ENCODE data around the gene NQO1.
"Not testable (repeated sequence)": the region's sequence is repeated elsewhere in the genome, so short reads cannot be mapped to it uniquely, and the experiment has no call there.

NQO1 gene

GRCh38 chr16:69745232-69745612 lies 18.9 kb upstream of the NQO1 start:
- TF ChIP-seq CTCF (IDR thresholded peaks at IDR 0.05; ENCODE audit: insufficient read depth, low read length, missing control alignments): no peak
- DNase-seq (ENCODE audit: low read depth, low spot score): no peak
- CTCF ChIA-PET: interaction anchor here (1.7 to 2.6 kb wide), 2 partner anchors 9 to 349 kb away, joined by 6 to 17 read pairs; partner anchors contain the start of gene NOB1
- no peak overlapping the region for H3K4me3 ChIP-seq (ENCODE audit: low read depth, low read length)
- POLR2A ChIA-PET: interaction anchor here (0.9 to 1.5 kb wide), 2 partner anchors 9 to 19 kb away, joined by 3 to 4 read pairs; partner anchors contain the start of genes NOB1 and NQO1

DNA sequence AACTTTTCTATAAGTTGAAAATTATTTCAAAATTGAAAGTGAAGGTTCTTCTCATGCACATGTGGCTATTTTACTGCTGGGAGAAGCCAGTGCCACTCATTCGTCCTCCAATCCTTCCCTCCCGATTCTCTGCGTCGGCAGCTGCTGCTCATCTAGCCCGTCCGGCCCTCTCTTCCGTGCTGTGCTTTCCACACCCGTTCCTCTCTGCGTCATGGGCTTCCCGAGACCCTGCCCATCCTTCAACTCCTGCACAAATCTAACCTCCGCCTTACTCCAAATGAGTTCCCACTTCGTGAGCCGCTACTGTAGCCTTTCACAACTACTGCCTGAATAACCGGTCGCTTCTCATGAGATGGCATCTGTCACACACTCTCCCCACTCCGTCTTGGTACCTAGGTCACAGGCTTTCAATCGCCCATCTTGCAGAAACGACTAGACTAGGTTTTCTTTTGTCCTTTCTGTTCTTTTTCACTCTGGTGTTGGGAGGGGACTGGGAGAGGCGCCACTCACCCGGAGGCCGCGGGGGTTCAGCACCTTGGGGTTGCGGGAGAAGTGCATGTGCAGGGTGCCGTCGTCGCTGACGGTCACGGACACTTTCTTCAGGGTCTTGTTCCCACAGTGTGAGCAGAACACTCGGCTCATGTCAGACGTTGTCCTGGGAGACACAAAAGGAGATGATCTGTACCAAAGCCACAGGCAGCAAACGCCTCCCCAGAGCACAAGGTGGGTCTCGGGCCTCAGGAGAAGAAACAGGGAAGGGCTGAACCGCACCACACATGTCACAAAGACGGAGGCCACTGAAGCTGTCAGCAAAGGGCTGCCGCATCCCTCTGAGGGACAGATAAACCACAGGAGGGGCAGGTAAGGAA lies 18.2 kb upstream of the NQO1 start:
- no peak for TF ChIP-seq CTCF (IDR thresholded peaks at IDR 0.05; ENCODE audit: insufficient read depth, low read length, missing control alignments)
- H3K4me3 ChIP-seq (ENCODE audit: low read depth, low read length): no peak overlapping the region
- DNase-seq (ENCODE audit: low read depth, low spot score): no peak
- CTCF ChIA-PET: interaction anchor here (1.7 to 2.6 kb wide), 2 partner anchors 10 to 348 kb away, joined by 6 to 17 read pairs; partner anchors contain the start of gene NOB1
- POLR2A ChIA-PET: interaction anchor here (1.5 kb wide), 1 partner anchor 10 kb away, joined by 4 read pairs; the partner anchor contains the start of gene NOB1

DNA sequence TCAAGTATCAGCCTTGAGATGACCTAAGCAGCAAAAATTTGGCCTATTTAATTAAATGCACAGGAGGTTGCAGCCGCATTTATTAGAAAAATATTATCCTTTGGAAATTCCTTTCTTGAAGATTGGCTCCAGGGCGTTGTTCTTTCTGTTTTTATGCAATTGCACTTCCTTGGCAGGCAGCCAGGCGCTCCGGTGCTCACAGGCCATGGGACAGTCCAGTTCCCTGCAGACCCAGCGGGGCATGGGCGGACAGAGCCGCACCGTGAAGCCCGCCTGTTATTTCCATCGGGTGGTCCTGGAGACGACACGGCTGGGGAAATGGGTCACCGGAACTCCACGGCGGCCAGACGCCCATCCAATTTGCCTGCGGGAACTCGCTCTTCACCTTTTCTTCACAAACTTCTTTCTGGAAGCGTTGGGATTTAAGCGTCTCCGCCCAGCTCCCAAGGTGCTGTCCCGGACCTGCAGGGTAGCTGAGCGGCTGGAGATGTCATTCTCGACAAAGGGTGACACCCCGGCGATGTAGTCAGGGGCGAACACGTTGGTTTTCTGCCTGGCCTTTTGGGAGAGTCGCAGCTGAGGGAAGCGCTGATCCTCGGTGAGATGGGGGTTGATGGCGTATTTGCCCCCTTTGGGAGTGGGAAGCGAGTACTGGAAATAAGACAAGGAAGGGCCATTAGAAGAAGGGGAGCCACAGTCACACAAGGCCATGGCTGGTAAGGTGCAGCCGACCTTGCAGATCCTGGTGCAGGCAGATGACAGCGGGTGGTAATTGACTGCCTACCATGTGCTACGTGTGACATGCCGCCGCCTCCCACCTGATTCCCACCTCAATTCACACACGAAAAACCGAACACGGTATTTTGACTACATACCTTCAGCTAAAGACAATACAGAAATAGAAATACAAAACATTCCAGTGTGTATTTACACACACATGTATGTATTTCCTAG lies 15.9 kb upstream of the NQO1 start:
- no peak for DNase-seq (ENCODE audit: low read depth, low spot score)
- TF ChIP-seq CTCF (IDR thresholded peaks at IDR 0.05; ENCODE audit: insufficient read depth, low read length, missing control alignments): no peak
- ChIA-PET POLR2A (interaction anchor here (1.2 kb wide), 1 partner anchor 16 kb away, joined by 3 read pairs; the partner anchor contains the start of gene NQO1), CTCF (interaction anchor here (0.8 to 4.8 kb wide), 3 partner anchors 11 to 33 kb away, joined by 3 to 52 read pairs (median 4); partner anchors contain the start of genes NOB1 and NQO1)
- H3K4me3 ChIP-seq (ENCODE audit: low read depth, low read length): no peak overlapping the region

GRCh38 chr16:69741519-69741918 lies 15.2 kb upstream of the NQO1 start:
- ChIA-PET POLR2A (interaction anchor here (0.8 to 1.2 kb wide), 2 partner anchors 14 to 16 kb away, joined by 3 read pairs; partner anchors contain the start of gene NQO1), CTCF (interaction anchor here (0.8 to 4.8 kb wide), 3 partner anchors 12 to 32 kb away, joined by 3 to 52 read pairs (median 4); partner anchors contain the start of genes NOB1 and NQO1)
- DNase-seq (ENCODE audit: low read depth, low spot score): no peak
- H3K4me3 ChIP-seq (ENCODE audit: low read depth, low read length): no peak overlapping the region
- TF ChIP-seq CTCF (IDR thresholded peaks at IDR 0.05; ENCODE audit: insufficient read depth, low read length, missing control alignments): no peak

DNA sequence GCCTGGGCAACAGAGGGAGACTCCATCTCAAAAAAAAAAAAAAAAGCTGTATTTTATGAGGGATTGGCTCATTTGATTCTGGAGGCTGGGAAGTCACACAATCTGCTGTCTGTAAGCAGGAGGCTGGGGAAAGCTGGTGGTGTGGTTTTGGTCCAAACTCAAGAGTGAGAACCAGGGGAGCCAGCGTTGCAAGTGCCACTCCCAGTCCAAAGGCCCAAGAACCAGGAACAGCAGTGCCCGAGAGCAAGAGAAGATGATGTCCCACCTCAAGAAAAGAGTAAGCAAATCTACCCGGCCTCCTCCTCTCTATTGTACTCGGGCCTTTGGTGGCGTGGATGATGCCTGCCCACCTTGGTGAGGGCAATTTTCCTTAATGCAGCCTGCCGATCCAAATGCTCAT lies 5.7 kb upstream of the NQO1 start:
- no peak for DNase-seq (ENCODE audit: low read depth, low spot score)
- H3K4me3 ChIP-seq (ENCODE audit: low read depth, low read length): no peak overlapping the region
- POLR2A ChIA-PET: no interaction called here
- no peak for TF ChIP-seq CTCF (IDR thresholded peaks at IDR 0.05; ENCODE audit: insufficient read depth, low read length, missing control alignments)
- CTCF ChIA-PET: interaction anchor here (2.1 kb wide), 1 partner anchor 23 kb away, joined by 8 read pairs; the partner anchor contains the start of gene NOB1

DNA sequence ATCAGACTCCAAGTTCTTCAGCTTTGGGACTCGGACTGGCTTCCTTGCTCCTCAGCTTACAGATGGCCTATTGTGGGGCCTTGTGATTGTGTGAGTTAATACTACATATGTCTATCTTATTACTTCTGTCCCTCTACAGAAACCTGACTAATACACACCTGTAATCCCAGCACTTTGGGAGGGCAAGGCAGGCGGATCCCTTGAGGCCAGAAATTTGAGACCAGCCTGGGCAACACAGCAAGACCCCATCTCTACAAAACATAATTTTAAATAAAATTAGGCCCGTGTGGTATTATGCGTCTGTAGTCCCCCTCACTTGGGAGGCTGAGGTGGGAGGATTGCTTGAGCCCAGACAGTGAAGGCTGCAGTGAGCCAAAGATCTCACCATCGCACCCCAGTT lies 4.9 kb upstream of the NQO1 start:
- ChIA-PET CTCF (interaction anchor here (2.1 kb wide), 1 partner anchor 23 kb away, joined by 8 read pairs; the partner anchor contains the start of gene NOB1), POLR2A (interaction anchor here (0.6 kb wide), 1 partner anchor 91 kb away, joined by 3 read pairs; no protein-coding TSS in a partner anchor)
- DNase-seq (ENCODE audit: low read depth, low spot score); H3K4me3 ChIP-seq (ENCODE audit: low read depth, low read length): not testable (repeated sequence)

DNA sequence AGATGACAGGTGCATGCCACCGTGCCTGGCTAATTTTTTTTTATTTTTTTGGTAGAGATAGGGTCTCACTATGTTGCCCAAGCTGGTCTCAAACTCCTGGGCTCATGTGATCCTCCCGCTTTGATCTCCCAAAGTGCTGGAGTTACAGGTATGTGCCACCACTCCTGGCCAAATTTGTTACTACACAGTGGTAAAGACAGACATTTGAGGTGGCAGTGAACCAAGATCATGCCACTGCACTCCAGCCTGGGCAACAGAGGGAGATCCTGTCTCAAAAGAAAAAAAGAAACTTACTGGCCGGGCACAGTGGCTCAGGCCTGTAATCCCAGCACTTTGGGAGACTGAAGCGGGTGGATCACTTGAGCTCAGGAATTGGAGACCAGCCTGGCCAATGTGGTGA lies 2.7 kb upstream of the NQO1 start:
- CTCF ChIA-PET: interaction anchor here (1.7 to 9.6 kb wide), 2 partner anchors 20 to 25 kb away, joined by 6 to 69 read pairs; partner anchors contain the start of gene NOB1
- POLR2A ChIA-PET: interaction anchor here (3.4 kb wide), 1 partner anchor 25 kb away, joined by 11 read pairs; the partner anchor contains the start of gene NOB1
- not testable (repeated sequence) for H3K4me3 ChIP-seq (ENCODE audit: low read depth, low read length); DNase-seq (ENCODE audit: low read depth, low spot score)

Data from AG04449 (cell line).